Measurements from ENCODE around the gene DBNDD1. TPM values are rescaled to one million over a fixed set of nuclear protein-coding genes. Genes with fewer than 3 reads are reported as not detected.

Gene DBNDD1
- total RNA-seq, 2 donors from 2014 or later = 5.3 to 7.7 TPM

GRCh38 chr16:90047714-90048346 is 28.6 kb upstream of the DBNDD1 start:
- H3K9me3 ChIP-seq = no peaks in the 10 kb centered on the region
- no peak for DNase-seq (ENCODE audit: low spot score)
- WGBS = 22% methylated on average over 29 of the region's 59 CpGs
- no peaks in the 10 kb centered on the region for H3K27me3 ChIP-seq (replicated peaks; ENCODE audit: insufficient read depth)
- H3K36me3 ChIP-seq = no peaks in the 10 kb centered on the region
- intact Hi-C loops (cut with DNase I) = no loop called here
- H3K4me1 ChIP-seq (replicated peaks) = peaks cover 11% of the 10 kb centered on the region
- H3K27ac ChIP-seq = peak overlapping the region; percentile 11 to 66
- TF ChIP-seq POLR2A (IDR thresholded peaks at IDR 0.05) = no peak
- peak overlapping the region; percentile 26 to 35 for H3K4me3 ChIP-seq

- Histone ChIP-seq H3K27ac (peak overlapping the region; percentile 11 to 66), H3K27me3 (replicated peaks; ENCODE audit: insufficient read depth) (no peaks in the 10 kb centered on the region), H3K9me3 (no peaks in the 10 kb centered on the region), H3K4me3 (peak overlapping the region; percentile 26 to 35), H3K36me3 (no peaks in the 10 kb centered on the region), H3K4me1 (replicated peaks) (peaks cover 11% of the 10 kb centered on the region)
- under 1% methylated on average over 31 of the region's 40 CpGs for WGBS
- DNase-seq (ENCODE audit: low spot score) = peak; percentile 57
- intact Hi-C loops (cut with DNase I) = no loop called here
- TF ChIP-seq POLR2AphosphoS5 (IDR thresholded peaks at IDR 0.05) (peak; percentile 49), POLR2A (IDR thresholded peaks at IDR 0.05) (peak; percentile 13), CTCF (IDR thresholded peaks at IDR 0.05) (no peak)
Measured at GRCh38 chr16:90046971-90047713, 27.9 kb upstream of the DBNDD1 start.

GRCh38 chr16:90046122-90046970 is 27.1 kb upstream of the DBNDD1 start:
- intact Hi-C loops (cut with DNase I) = no loop called here
- Histone ChIP-seq H3K36me3 (no peaks in the 10 kb centered on the region), H3K4me3 (peak overlapping the region; percentile 26 to 35), H3K27me3 (replicated peaks; ENCODE audit: insufficient read depth) (no peaks in the 10 kb centered on the region), H3K9me3 (no peaks in the 10 kb centered on the region), H3K4me1 (replicated peaks) (peaks cover 11% of the 10 kb centered on the region), H3K27ac (peak overlapping the region; percentile 8 to 66)
- WGBS = 41% methylated on average over 22 of the region's 23 CpGs
- DNase-seq (ENCODE audit: low spot score) = no peak
- TF ChIP-seq POLR2A (IDR thresholded peaks at IDR 0.05) (no peak), CTCF (IDR thresholded peaks at IDR 0.05) (no peak), POLR2AphosphoS5 (IDR thresholded peaks at IDR 0.05) (no peak)

- H3K9me3 ChIP-seq = no peaks in the 10 kb centered on the region
- intact Hi-C loops (cut with DNase I) = no loop called here
- no peak overlapping the region for H3K4me3 ChIP-seq
- H3K27ac ChIP-seq = no peak overlapping the region
- H3K27me3 ChIP-seq (replicated peaks; ENCODE audit: insufficient read depth) = no peaks in the 10 kb centered on the region
- H3K4me1 ChIP-seq (replicated peaks) = peaks cover 11% of the 10 kb centered on the region
- peak; percentile 49 for DNase-seq (ENCODE audit: low spot score)
- H3K36me3 ChIP-seq = peaks cover 0 to 4% of the 10 kb centered on the region in 2 donors
- TF ChIP-seq POLR2A (IDR thresholded peaks at IDR 0.05) = peak; percentile 38
- TF ChIP-seq CTCF (IDR thresholded peaks at IDR 0.05) = no peak
- TF ChIP-seq POLR2AphosphoS5 (IDR thresholded peaks at IDR 0.05) = peak; percentile 14
- 58% methylated on average over 6 of the region's 7 CpGs for WGBS
Measured at GRCh38 chr16:90044111-90044551, 24.9 kb upstream of the DBNDD1 start.

GRCh38 chr16:90043526-90043925 is 24.3 kb upstream of the DBNDD1 start:
- no peak overlapping the region for H3K4me3 ChIP-seq
- H3K9me3 ChIP-seq = no peaks in the 10 kb centered on the region
- peaks cover 11% of the 10 kb centered on the region for H3K4me1 ChIP-seq (replicated peaks)
- H3K36me3 ChIP-seq = peaks cover 0 to 4% of the 10 kb centered on the region in 2 donors
- intact Hi-C loops (cut with DNase I) = no loop called here
- DNase-seq (ENCODE audit: low spot score) = no peak
- no peak for TF ChIP-seq POLR2A (IDR thresholded peaks at IDR 0.05)
- TF ChIP-seq CTCF (IDR thresholded peaks at IDR 0.05) = no peak
- TF ChIP-seq POLR2AphosphoS5 (IDR thresholded peaks at IDR 0.05) = no peak
- no peak overlapping the region for H3K27ac ChIP-seq
- 90% methylated on average over 20 of the region's 20 CpGs for WGBS
- H3K27me3 ChIP-seq (replicated peaks; ENCODE audit: insufficient read depth) = no peaks in the 10 kb centered on the region
